RCC 7860 (cell line): Measurements from ENCODE around the gene RBM24.

Experiments used
- DNase-seq: peaks from one replicate; pipeline ENCODE4 v3.0.0-alpha.2; 2015; ENCODE audit warnings: low spot score
- FAIRE-seq: peaks from 2 replicates; lab custom pipeline; 2012; peaks lifted over from hg19 to GRCh38; lab: Jason Lieb, UNC

The RBM24 gene

DNA sequence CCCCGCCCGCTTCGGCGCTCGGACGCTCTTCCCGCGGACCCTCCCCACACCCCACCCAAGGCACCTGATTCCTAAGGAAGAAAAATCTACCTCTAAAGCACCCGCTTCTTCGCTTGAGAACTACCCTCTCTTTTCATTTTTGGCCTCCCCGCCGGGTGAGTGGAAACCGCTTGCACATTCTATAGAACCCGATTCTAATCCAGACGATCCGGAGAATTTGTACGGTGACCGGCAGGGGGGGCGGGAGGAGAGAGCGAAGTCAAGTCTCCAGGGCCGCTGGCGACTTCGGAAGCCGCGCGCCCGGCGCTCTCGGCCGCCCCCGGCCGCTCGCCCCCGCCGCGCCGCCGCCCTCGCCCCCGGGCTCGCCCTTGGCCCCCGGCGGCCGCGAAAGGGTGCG lies at the start of gene RBM24:
RBM24 (plus strand) TSS at position 262 of the 397 bp plus-strand sequence. CDS start 221 bp downstream, outside the sequence.
- FAIRE-seq, result no peak

DNA sequence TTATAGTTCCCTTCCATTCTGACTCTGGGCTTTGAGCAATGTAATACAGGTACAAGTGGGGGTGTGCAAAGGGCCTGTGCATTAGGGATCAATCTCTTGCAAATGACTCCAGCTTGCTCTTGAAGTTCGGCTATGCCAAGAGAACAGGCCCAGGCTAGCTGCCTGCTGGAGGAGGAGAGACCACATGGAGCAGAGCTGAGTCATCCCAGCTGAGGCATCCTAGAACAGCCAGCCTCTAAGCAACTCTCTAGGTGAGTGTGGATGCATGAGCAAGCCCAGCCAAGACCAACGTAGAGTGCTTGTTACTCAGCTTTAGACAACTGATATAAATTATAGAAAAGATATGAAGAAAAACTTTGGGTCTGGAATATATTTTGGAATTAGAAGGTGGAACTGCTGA lies 47.6 kb upstream of the RBM24 start:
- FAIRE-seq, result no peak
- peak; percentile 26 for DNase-seq

More for the DNA sequence above, at the start of gene RBM24:
- no peak for DNase-seq

DNA sequence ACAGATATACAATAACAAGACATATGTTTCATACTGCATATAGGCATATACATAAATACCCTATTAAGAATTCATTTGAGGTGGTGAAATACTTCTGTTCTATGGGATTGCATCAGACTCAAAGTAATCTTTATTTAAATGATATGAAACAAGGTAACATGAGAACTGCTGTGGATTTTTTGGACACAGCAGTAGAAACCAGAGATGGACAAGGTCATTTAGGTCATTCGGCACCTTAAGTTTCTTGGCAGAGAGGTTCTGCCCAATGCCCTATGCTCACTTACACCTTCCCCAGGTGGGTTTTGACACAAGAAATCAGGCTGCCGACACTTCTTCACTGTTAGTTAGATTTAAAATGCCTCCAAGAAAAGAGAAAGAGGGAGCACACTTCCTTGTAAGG lies 43.9 kb upstream of the RBM24 start:
- FAIRE-seq, result no peak
- DNase-seq, result no peak

DNA sequence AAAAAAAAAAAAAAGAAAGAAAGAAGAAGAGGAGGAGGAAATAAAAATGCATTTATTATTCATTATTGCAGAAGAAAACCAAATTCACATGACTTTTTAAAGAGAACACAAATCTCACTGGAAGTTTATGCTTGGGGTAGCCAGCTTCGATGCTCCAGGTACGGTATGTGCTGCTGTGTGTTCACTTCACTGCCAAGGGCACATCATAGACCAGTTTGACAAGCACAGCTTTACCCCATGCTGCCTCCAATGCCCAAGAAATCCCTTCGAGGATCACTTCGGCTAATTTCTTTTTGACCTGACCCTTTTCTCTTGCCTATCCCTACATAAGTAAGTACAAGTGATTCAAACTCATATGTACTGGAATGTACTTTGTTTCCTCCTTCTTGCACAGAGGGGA lies 41.9 kb upstream of the RBM24 start:
- FAIRE-seq (no peak), DNase-seq (no peak)

DNA sequence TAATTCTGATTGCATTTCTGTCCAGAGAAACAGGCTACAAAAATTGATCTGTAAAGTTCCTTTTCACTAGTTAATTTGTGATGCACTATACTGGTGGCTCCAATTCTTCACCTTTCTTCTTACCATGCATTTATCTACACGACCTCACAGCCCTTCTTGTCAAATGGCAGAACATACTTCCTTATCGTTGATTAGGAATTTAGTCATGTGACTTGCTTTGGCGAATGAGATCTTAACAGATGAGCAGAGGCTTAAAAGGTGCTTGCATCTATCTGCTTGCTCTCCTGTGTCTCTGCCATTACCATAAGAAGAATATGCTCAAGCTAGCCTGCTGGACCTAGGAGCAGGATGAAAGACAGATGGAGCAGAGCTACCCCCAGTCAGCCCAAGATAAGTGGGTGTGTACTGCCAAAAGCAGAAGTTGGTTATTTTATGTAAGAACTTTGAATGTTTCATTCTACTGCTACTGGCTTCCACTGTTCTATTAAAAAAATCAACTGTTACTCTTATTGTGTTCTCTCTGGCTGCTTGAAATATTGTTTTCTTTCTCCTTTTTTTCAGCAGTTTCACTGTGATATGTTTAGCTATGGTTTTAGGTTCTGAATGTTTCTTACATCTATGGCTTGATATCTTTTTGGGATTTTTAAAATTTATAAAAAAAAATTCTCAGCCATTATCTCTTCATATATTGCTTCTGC lies 40.2 kb upstream of the RBM24 start:
- FAIRE-seq (no peak), DNase-seq (no peak)

DNA sequence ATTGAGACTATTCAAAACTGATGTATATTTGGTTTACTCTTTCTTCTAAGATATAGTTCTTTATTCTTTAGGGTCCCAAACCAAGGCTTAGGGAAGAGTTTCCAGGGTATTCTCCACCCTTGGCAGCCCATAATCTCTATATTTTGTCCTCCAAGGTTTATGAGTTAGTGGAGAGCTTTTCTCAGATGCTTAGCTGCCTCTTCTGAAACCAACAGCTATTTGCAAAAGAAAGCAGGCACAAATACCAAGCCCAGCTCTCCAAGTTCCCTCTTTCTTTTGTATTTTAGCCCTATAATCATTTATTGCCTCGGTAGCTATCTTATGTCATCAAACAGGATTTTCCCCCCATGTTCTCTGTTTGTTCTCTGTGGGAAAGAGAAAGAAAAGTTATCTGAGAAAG lies 39.1 kb upstream of the RBM24 start:
- no peak for DNase-seq

DNA sequence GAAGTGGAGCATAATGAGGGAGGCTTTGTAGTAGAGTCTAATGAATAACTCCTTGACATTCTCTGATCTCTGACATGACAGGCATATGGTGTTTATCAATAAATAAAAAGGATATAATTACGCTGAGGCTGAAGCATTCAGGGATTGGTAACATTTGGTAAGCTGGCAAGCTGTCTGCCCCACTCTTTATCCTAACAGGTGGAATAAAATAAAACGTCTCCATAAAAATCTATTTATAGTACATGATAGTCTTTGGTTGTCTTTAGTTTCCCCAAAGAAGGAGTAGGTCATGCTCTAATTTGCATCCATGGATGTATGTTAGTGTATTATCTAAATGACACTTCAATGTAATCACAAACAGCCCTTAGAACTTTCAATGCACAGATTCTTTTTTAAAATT lies 30.9 kb upstream of the RBM24 start:
- FAIRE-seq (no peak), DNase-seq (no peak)

More for the DNA sequence above, 39.1 kb upstream of the RBM24 start:
- no peak for FAIRE-seq

DNA sequence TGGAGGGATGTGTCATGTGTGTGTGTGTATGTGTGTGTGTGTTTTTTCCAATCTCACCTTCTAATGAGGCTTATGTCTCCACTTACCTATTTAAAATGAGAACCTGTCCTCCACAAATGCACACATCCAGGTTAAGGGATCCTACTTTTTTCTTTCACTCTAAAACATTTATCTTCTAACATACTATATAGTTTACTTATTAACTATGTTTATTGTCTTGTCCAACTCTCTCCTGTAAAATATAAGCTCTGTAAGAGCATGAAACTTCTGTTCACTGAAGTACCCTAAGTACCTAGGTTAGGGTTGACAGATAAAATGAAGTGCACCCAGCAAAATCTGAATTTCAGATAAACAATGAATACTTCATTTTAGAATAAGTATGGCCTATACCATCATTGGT lies 29.2 kb upstream of the RBM24 start:
- DNase-seq, result no peak

DNA sequence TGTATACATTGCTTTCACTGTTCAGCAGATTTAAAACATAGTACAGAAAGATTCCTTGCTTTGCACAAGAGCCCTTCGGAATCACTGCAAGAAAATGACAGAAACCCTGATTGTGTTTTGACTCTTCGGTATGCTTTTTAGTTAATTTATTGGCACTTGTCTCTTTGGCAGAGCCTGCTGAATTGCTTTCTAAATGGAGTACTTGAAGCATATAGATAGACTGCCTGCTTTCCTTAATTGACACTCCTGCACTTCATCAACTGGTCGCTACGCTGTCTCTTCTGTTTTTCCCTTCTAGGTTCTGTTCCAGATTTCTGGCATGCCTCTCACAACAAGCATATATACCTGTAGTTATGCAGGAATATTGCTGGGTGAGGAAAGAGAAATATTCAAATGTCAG lies 22.4 kb upstream of the RBM24 start:
- FAIRE-seq (no peak), DNase-seq (no peak)

More for the DNA sequence above, 29.2 kb upstream of the RBM24 start:
- no peak for FAIRE-seq

DNA sequence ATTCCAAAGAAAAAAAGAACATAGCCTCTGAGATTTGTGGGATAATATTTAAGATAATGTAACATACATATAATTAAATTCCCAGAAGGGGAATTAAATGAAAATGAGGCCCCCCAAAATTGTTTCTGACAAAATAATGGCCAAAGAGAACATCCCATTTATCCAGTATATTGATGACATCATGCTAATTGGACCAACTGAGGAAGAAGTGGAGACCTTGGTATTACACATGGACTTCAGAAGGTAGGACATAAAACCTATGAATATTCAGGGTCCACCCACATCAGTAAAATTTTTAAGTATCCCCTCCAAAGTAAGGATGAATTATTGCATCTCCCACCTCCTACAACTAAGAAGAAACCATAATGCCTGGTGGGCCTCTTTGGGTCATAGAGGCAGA lies 15.6 kb upstream of the RBM24 start:
- DNase-seq (no peak), FAIRE-seq (no peak)

DNA sequence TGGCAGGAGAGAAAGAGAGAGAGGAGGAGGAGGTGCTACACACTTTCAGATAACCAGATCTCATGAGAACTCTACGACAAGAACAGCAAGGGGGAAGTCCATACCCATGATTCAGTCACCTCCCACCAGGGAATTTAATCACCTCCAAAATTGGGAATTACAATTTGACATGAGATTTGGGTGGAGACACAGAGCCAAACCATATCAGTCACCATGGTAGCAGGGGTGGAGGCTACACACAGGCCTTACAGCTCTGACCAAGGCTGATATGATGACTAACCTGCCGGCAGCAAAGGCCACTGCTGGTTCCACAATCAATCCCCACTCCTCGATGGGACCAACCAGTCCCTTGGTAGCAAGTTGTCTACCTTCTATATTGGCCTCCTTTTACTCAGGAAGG lies 13.6 kb upstream of the RBM24 start:
- DNase-seq (no peak), FAIRE-seq (no peak)

DNA sequence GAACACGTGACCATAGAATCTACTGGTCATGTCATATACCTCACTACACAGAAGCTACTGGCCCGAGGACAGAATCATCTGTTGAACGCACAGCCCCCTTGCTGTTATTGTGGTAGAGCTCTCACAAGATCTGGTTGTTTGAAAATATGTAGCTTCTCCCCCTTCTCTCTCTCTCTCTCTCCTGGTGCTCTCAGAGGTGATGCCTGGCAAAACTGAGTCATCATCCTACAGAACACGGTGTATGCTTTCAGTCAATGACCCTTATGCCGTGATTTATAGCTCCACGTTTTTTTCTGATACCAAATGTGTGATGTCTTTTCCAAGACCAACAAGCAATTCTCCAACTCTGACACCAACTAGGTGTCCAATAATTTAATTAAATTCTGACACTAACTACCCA lies 13.0 kb upstream of the RBM24 start:
- DNase-seq (no peak), FAIRE-seq (no peak)

DNA sequence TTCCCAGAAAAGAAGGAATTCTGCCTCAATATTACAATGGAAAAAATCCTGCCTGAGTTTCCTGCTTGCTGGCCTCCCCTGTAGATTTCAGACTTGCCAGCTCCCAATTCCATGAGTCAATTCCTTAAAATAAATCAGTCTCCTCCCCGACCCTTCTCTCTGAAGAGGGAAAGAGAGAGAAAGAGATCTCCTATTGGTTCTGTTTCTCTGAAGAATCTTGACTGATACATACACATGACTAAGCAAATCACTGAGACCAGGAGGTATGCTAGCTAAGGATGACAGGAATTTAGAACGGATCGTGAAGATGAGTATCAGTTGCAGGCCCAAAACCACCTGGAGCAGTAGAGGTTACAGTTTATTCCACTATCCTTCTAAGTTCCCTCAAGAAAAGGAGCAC lies 11.3 kb upstream of the RBM24 start:
- FAIRE-seq (no peak), DNase-seq (peak; percentile 17)

DNA sequence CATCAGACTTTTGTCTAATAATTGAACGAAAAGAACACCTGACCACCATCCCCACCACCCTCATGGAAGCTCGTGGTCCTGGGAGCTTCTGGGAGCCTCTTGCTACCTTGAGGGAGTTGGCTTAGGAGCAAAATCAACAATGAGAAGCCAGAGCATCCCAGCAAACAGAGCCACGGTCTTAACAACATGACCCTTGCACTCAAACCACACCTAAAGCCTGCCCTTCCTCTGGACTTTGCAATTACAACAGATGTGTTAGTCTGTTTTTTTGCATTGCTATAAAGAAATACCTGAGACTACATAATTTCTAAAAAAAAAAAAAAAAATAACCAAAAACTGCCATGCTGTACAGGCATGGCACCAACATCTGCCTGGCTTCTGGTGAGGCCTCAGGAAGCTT lies 9.5 kb upstream of the RBM24 start:
- DNase-seq (no peak), FAIRE-seq (no peak)

DNA sequence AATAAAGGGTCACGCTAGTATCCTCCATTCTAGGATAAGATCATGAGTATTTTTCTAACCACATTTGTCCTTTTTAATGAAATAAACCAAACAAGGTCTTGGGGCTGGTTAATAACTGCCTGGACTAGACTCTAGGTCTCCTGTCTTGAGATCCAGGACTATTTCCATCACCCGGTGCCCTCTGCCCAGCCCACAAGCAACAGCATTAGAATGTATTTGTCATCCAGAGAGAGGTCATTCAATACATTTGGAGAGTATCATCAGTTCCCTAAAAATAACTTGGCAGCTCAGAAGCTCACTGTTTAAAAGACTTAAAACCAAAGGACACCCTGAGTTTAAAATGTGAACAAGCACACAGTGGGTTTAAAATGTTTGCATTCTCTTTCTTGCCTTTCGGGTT lies 4.4 kb upstream of the RBM24 start:
- FAIRE-seq (no peak), DNase-seq (no peak)

DNA sequence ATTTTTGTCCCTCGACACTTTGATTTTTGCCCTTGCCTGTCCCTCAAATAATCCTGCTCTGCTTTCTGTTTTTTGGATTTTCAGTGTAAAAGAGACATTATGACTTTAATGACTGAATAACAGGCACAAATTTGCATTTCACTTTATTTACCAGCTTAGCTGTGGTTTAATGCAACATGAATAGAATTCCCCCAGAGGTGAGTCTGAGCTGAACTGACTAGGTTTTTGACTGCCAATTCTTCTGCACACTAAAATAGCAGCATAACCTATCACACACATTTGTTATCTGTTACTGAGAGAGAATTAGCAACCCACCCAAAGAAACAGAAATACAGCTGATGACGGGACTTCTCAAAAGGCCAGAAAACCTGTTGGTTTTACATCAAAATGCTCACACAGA lies 3.9 kb upstream of the RBM24 start:
- FAIRE-seq (no peak), DNase-seq (no peak)

DNA sequence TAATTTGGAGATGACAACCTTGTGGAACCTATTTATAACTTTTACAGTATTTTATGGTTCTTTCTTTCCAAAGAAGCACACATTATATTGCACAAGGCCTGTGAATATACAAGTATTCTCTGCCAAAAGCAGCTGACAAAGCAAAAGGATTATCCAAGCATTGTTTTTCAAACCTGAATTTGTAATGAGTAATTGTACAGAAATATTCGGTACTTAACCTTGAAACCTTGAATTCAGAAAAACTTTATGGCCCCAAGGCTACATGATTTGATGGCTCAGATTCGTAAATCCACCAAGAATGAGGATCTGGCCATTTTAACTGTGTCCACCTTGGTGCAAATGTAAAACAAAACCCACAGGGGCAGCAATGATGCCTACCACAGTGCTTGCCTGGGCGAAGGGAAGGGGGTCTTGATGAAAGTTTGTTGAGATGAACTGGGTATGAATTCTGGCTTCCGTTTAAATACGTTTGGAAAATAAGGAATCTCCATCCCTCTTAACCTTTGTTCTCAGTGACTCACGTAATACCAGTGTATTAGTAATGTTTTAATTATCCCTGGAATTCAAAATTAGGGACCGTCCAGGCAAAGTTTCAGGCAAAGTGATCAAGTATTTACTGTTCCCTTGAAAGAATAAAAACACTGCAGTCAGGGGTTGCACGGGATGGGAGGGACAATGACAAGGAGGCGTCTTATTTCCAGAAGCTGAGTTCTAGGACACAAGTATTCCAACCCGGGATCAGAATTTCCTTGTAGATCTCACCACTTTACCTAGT lies 2.7 kb upstream of the RBM24 start:
- FAIRE-seq, result peak; percentile 62

DNA sequence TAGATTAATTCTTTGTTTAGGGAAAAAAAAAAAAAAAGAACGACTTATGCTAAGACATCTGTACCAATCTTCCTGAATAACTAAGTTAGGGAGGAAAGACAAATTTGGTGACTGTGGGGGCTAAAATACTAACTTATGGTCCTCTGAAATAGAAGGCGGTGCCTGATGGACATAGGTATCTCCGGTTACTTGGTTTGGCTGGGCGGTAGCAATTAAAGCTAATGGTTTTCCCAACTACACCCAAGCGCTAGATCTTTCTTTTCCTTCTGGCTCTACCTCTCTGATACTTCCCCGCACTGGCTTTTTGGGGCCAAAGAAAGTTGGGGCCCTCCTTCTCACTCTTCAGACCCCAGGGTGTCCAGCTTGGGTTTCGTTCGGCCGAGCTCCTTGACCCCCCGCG lies 1.0 kb upstream of the RBM24 start:
- FAIRE-seq, result no peak
- no peak for DNase-seq

More for the DNA sequence above, 2.7 kb upstream of the RBM24 start:
- peak; percentile 78 for DNase-seq

DNA sequence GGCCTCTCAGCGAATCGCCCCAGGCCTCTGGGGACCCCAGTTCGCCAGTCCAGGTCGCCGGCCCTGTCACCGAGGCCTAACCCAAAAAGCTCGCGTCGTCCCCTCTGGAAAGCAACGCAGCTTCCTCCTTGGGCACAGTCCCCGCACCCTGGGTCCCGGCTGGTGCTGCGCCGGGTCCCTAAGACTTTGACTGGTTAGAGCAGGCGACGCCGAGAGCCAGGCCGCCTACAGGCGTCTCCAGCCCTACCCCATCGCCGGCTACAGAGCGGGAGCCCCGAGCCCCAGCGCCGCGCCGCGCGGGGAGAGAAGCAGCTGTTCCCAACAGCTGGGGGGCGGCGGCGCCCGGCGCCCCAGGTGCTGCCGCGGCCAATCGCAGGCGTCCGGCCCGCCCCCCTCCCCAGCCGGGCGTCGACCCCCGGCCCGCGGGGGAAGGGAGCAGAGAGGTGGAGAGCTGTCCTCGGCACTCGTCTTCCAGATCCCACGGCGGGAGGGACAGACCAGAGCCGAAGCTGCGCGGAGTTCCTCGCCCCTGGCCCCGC lies 540 bp upstream of the RBM24 start:
- no peak for DNase-seq
- FAIRE-seq, result no peak

DNA sequence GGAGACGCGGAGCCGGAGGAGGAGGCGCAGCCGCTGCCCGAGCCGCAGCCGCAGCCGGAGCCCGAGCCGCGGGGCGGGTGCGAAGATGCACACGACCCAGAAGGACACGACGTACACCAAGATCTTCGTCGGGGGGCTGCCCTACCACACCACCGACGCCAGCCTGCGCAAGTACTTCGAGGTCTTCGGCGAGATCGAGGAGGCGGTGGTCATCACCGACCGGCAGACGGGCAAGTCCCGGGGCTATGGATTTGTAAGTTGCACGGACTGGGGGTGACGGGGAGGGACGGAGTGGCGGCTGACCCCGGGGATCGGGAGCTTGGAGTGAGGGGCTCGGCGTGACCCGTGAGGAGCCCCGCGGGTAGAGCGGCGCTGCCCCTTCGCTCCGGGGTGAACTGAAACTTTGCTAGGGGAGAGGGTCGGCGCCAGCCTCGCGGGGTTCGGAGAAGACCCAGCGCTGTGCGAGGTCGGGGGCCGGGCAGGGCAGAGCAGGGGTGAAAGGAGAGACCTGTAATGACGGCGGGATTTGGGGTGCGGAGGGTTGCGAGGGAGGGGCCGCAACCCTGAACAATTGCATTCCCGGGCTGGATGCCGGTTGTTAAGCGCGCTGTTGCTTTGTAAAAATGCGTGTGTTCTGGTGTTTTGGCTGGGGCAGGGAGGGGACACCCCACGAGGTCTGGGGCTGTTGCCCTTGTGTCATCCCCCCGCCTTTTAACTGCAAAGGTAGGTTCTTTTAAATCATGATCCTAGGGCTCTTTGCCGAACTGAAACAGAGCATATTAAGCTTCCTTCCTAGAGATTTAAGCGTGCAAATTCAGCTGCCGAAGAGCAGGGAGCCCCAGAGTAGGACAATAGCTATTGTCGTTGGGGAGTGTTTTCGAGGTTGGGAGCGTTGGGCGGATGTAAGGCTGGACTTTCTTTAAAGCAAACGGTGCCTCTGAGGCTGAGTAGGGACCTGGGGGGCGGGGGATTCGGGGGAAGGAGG lies 628 bp downstream of the RBM24 start:
- no peak for DNase-seq
- no peak for FAIRE-seq

DNA sequence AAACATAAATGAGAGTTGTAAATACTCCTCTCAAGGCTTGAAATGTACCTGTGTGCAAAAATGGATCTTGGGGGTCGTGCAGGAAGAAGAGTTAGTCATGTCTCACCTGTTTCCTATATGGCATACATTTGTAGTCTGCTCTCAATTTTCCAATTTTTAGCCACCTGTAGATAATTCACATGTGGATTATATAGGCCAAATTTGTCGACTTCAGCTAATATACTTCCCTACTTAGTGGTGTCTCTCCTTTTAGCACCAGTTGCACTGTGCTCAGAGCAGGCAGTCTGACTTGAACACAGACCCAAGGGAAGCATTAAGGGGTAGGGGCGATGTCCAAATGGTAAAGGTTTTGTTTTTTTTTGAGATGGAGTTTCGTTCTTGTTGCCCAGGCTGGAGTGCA lies 1.9 kb downstream of the RBM24 start:
- FAIRE-seq, result no peak

More for the DNA sequence above, 1.9 kb downstream of the RBM24 start:
- no peak for DNase-seq
